Kidney (tissue), 14 donors: ENCODE results near the gene MPDZ. TPM values are rescaled to one million over a fixed set of nuclear protein-coding genes. Genes with fewer than 3 reads are reported as not detected.

Experiments
- DNase-seq, 5 donors: peaks; one replicate each; pipeline ENCODE4 v3.0.0-alpha.2; 2013 to 2020
- FAIRE-seq: peaks from 2 replicates; lab custom pipeline; 2012; peaks lifted over from hg19 to GRCh38; lab: Jason Lieb, UNC
- H3K27ac ChIP-seq, 2 donors: one replicate each; pipeline ENCODE4 v1.7.0; 2013; ENCODE audit warnings: low read depth in 2 of 2, low read length in 2 of 2, inconsistent platforms in 1 of 2
- H3K27me3 ChIP-seq: one replicate; pipeline ENCODE4 v1.7.1; 2013; ENCODE audit warnings: low read length, inconsistent platforms; ENCODE audit not compliant: control insufficient read depth, insufficient read depth
- H3K36me3 ChIP-seq, 3 donors: one replicate each; pipeline versions ENCODE4 v1.7.0 to v1.7.1; 2013; ENCODE audit warnings: low read length in 3 of 3, control low read depth in 1 of 3, inconsistent platforms in 1 of 3; ENCODE audit not compliant: insufficient read depth in 3 of 3, control insufficient read depth in 2 of 3
- H3K4me1 ChIP-seq, 3 donors: one replicate each; pipeline versions ENCODE4 v1.7.0 to v1.7.1; 2013; ENCODE audit warnings: low read length in 3 of 3, inconsistent platforms in 1 of 3, low read depth in 1 of 3; ENCODE audit not compliant: control insufficient read depth in 2 of 3, insufficient read depth in 2 of 3
- H3K4me3 ChIP-seq, 3 donors: one replicate each; pipeline versions ENCODE4 v1.7.0 to v1.8.1; 2013; ENCODE audit warnings: low read length in 3 of 3, control low read depth in 1 of 3, inconsistent platforms in 1 of 3
- H3K9ac ChIP-seq, 3 donors: one replicate each; pipeline versions ENCODE4 v1.7.0 to v1.7.1; 2013; ENCODE audit warnings: low read length in 3 of 3, control low read depth in 1 of 3, inconsistent platforms in 1 of 3
- H3K9me3 ChIP-seq, 3 donors: one replicate each; pipeline versions ENCODE4 v1.7.0 to v1.7.1; 2013; ENCODE audit warnings: low read length in 3 of 3, control low read depth in 1 of 3, inconsistent platforms in 1 of 3; ENCODE audit not compliant: control insufficient read depth in 2 of 3, insufficient read depth in 1 of 3
- intact Hi-C: fragments of 100-400 bp; cut with DNase I; formaldehyde crosslinking; loops from one replicate; pipeline ENCODE4 v1.11.1; 2022
- polyA plus RNA-seq: library from polyadenylated mRNA; stranded (reverse); fragments of 350-450 nt; fragmentation: Illumina TruSeq; extraction: RNeasy Lipid Tissue Mini Kit (QIAGEN cat#74804); gene quantifications from one replicate; pipeline ENCODE4 v1.2.3, GENCODE V29; 2014; ENCODE audit warnings: low read depth, low replicate concordance; ENCODE audit not compliant: insufficient read depth
- total RNA-seq: library from RNA; stranded (reverse); fragmentation: NEBNext Ultra II Directional; extraction: Animal tissue kit (Norgen Biotek cat#: 25700); gene quantifications from one replicate; pipeline ENCODE4 v1.2.1, GENCODE V29; 2021
- TF ChIP-seq, protein P1 (sequence below): IDR thresholded peaks from 3 replicates; pipeline ENCODE4 v1.5.1; 2012; ENCODE audit warnings: mild to moderate bottlenecking, moderate library complexity, borderline replicate concordance; ENCODE audit not compliant: insufficient read depth; ENCODE audit errors: extremely low read depth
- donor health status: control.
- donor health status: control.
- donor health status: control.
- donor health status: control.
- donor health status: control.
- donor health status: DM: yes; HTN: yes; CAD: no.
- donor health status: Normal renal cell carcinoma (clear cell type).

The MPDZ gene
- total and polyA plus RNA-seq, 2 donors from 2014 or later, result 18.5 to 25.1 TPM

DNA sequence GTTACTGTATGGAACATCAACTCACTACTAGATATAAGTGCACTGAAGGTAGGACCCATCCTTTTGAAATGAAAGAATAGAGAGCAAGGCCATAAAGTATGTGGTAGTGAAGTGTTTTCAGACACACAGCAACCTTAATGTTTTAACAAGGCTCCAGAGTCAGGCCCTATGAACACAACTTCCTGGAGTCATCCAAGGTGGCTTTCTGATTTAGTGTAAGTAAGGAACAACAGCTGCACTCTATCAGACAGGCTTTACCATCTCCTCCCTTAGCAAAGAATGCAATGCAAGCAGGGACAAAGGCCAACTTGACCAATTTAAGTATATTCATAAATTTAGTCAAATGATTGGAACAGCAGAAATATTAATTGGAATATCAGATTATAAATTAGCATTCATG, 90.1 kb downstream of the MPDZ start:
- no peaks in the 10 kb centered on the region for H3K9me3 ChIP-seq
- DNase-seq (peak in 2 of 5 donors; percentile 47 to 48), FAIRE-seq (no peak)
- no peak overlapping the region for H3K9ac ChIP-seq
- H3K4me1 ChIP-seq, result no peaks in the 10 kb centered on the region
- TF ChIP-seq, protein P1, sequence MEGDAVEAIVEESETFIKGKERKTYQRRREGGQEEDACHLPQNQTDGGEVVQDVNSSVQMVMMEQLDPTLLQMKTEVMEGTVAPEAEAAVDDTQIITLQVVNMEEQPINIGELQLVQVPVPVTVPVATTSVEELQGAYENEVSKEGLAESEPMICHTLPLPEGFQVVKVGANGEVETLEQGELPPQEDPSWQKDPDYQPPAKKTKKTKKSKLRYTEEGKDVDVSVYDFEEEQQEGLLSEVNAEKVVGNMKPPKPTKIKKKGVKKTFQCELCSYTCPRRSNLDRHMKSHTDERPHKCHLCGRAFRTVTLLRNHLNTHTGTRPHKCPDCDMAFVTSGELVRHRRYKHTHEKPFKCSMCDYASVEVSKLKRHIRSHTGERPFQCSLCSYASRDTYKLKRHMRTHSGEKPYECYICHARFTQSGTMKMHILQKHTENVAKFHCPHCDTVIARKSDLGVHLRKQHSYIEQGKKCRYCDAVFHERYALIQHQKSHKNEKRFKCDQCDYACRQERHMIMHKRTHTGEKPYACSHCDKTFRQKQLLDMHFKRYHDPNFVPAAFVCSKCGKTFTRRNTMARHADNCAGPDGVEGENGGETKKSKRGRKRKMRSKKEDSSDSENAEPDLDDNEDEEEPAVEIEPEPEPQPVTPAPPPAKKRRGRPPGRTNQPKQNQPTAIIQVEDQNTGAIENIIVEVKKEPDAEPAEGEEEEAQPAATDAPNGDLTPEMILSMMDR, result no peak
- no peak overlapping the region for H3K4me3 ChIP-seq
- no peaks in the 10 kb centered on the region for H3K27me3 ChIP-seq
- intact Hi-C loops, result no loop called here
- peaks cover 0 to 4% (median 4%) of the 10 kb centered on the region in 3 donors for H3K36me3 ChIP-seq
- H3K27ac ChIP-seq, result no peak overlapping the region

DNA sequence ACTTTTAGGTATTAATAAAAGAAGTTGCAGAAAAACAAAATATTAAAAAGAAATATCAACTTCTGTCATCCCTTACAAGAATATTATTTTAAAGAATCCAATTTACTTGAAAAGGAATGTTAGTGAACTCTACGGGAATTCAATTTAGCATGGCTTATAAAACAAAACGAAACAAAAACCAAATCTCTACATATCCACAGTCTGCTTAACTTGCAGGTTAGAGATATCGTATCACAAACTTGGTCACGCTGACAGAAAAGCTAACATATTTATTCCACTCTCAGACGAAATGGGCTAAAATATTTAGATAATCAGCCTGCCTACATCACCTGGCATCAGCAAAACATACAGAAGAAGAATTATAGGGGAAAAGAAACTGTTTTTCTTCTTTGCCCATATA, 92.7 kb downstream of the MPDZ start:
- Histone ChIP-seq H3K27ac (no peak overlapping the region), H3K27me3 (no peaks in the 10 kb centered on the region), H3K4me1 (no peaks in the 10 kb centered on the region), H3K36me3 (peaks cover 0 to 5% (median 4%) of the 10 kb centered on the region in 3 donors), H3K9me3 (no peaks in the 10 kb centered on the region), H3K4me3 (no peak overlapping the region), H3K9ac (no peak overlapping the region)
- TF ChIP-seq, protein P1, result no peak
- DNase-seq (no peak), FAIRE-seq (no peak)
- intact Hi-C loops, result no loop called here

DNA sequence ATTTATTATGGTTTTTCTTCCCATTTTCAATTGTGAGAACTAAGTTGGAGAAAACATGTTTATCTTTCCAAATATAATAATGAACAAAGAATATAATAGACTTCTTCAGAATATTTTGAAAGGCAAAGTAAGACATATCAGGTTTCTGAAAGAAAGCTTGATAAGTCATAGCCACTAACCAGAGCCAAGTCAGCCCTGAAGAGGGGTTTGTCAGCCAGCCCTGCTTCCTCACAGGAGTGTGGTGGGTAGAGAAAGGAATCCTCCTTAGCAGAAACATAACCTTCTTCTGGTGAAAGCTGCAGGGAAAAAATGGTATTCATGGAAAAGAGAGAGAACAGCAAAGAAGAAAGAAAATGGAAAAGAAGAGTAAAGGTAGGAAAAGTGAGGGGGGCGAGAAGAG, 93.4 kb downstream of the MPDZ start:
- H3K27ac ChIP-seq, result no peak overlapping the region
- intact Hi-C loops, result no loop called here
- H3K4me1 ChIP-seq, result no peaks in the 10 kb centered on the region
- H3K4me3 ChIP-seq, result no peak overlapping the region
- no peaks in the 10 kb centered on the region for H3K27me3 ChIP-seq
- no peak overlapping the region for H3K9ac ChIP-seq
- H3K9me3 ChIP-seq, result no peaks in the 10 kb centered on the region
- DNase-seq (no peak), FAIRE-seq (no peak)
- peaks cover 0 to 7% (median 5%) of the 10 kb centered on the region in 3 donors for H3K36me3 ChIP-seq
- TF ChIP-seq, protein P1, result no peak

DNA sequence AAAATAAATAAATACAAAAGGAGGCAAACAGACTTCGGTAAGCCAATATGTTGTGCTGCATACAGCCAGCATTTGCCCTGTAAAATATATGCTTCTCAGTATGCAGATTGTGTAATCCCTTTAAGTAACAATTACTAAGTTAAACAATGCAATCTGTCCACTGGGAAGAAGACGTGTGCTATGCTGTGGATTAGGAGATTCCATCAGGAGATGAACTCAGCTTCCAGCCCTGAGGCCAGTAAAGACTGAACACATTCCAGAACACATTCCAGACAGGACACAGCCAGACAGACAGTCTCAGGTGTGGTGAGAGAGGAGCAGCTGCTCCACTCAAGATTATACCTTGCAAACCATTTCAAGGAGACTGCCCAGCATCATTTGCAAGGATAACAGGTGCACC, 97.8 kb downstream of the MPDZ start:
- Histone ChIP-seq H3K9me3 (no peaks in the 10 kb centered on the region), H3K4me3 (no peak overlapping the region), H3K27me3 (no peaks in the 10 kb centered on the region), H3K27ac (no peak overlapping the region), H3K4me1 (no peaks in the 10 kb centered on the region), H3K9ac (no peak overlapping the region), H3K36me3 (peaks cover 0 to 3% (median 3%) of the 10 kb centered on the region in 3 donors)
- DNase-seq (no peak), FAIRE-seq (no peak)
- TF ChIP-seq, protein P1, result no peak
- intact Hi-C loops, result no loop called here
